IMR-90 (cell line): ENCODE data around the gene RECQL5. TPM values are rescaled to one million over a fixed set of nuclear protein-coding genes. Genes with fewer than 3 reads are reported as not detected.
A peak's percentile ranks its signal among the peaks of the same experiment; 100 is the strongest.

Experiments
- ATAC-seq: fragments of 200-7000 bp; cut with Tn5 transposase; 2 replicates; pipeline ENCODE4 v1.9.1; 2020; ENCODE audit warnings: low read depth, mild to moderate bottlenecking, moderate library complexity
- BruUV-seq: library from RNA; stranded (reverse); fragments of 400-500 nt; replicated peaks from 2 replicates; lab custom pipeline; 2021; lab: Mats Ljungman, UMichigan
- CTCF ChIA-PET: fragments of 300-600 bp; formaldehyde crosslinking; extraction: SDS; loops from one replicate; lab custom pipeline; 2021; ENCODE audit warnings: antibody characterized with exemption; lab: Yijun Ruan, JAX
- POLR2A ChIA-PET: fragments of 300-600 bp; sonication (Branson Sonifier 250); formaldehyde crosslinking; loops from one replicate; lab custom pipeline; 2022; ENCODE audit warnings: antibody characterized with exemption; ENCODE audit not compliant: unreplicated experiment; lab: Charles Lee
- DNase-seq: peaks from one replicate; pipeline ENCODE4 v3.0.0; 2013
- H2AFZ ChIP-seq: replicated peaks from 2 replicates; pipeline ENCODE3; 2013; ENCODE audit warnings: low read length, mild to moderate bottlenecking; ENCODE audit not compliant: poor library complexity
- H2AK5ac ChIP-seq: 2 replicates; pipeline ENCODE4 v1.6.1; 2013; ENCODE audit warnings: low read depth, low read length, inconsistent platforms
- H2AK9ac ChIP-seq: replicated peaks from 2 replicates; pipeline ENCODE3; 2013; ENCODE audit warnings: mild to moderate bottlenecking, low read depth, low read length, moderate library complexity; ENCODE audit not compliant: poor library complexity
- H2BK120ac ChIP-seq: 2 replicates; pipeline ENCODE4 v1.6.1; 2013; ENCODE audit warnings: low read depth, low read length, inconsistent platforms
- H2BK15ac ChIP-seq: 3 replicates; pipeline ENCODE4 v1.6.1; 2013; ENCODE audit warnings: low read depth, low read length, inconsistent platforms
- H2BK20ac ChIP-seq: 2 replicates; pipeline ENCODE4 v1.6.1; 2013; ENCODE audit warnings: low read depth, mild to moderate bottlenecking, inconsistent platforms, low read length, moderate library complexity
- H2BK5ac ChIP-seq: 2 replicates; pipeline ENCODE4 v1.6.1; 2013; ENCODE audit warnings: mild to moderate bottlenecking, low read depth, low read length, inconsistent platforms; ENCODE audit not compliant: poor library complexity, severe bottlenecking
- H3K14ac ChIP-seq: replicated peaks from 2 replicates; pipeline ENCODE4 v1.6.1; 2013; ENCODE audit warnings: low read depth, low read length, inconsistent platforms
- H3K18ac ChIP-seq: 2 replicates; pipeline ENCODE4 v1.6.1; 2013; ENCODE audit warnings: low read depth, low read length, control low read depth
- H3K23ac ChIP-seq: 2 replicates; pipeline ENCODE4 v1.6.1; 2013; ENCODE audit warnings: low read depth, low read length, inconsistent platforms
- H3K27ac ChIP-seq: 2 replicates; pipeline ENCODE4 v1.5.1; 2013; ENCODE audit warnings: mild to moderate bottlenecking, control low read depth, low read length; ENCODE audit not compliant: insufficient read depth
- H3K27me3 ChIP-seq: 2 replicates; pipeline ENCODE4 v1.6.1; 2013; ENCODE audit warnings: low read length; ENCODE audit not compliant: control insufficient read depth, insufficient read depth
- H3K36me3 ChIP-seq: 2 replicates; pipeline ENCODE4 v1.6.1; 2013; ENCODE audit warnings: low read length, mixed read lengths; ENCODE audit not compliant: control insufficient read depth, insufficient read depth
- H3K4ac ChIP-seq: 2 replicates; pipeline ENCODE4 v1.6.1; 2013; ENCODE audit warnings: low read depth, low read length, inconsistent platforms
- H3K4me1 ChIP-seq: 2 replicates; pipeline ENCODE4 v1.6.1; 2013; ENCODE audit warnings: low read length, mixed read lengths; ENCODE audit not compliant: control insufficient read depth, insufficient read depth
- H3K4me2 ChIP-seq: 2 replicates; pipeline ENCODE4 v1.6.1; 2013; ENCODE audit warnings: low read depth, mild to moderate bottlenecking, control low read depth, low read length, moderate library complexity
- H3K4me3 ChIP-seq: 2 replicates; pipeline ENCODE4 v1.5.1; 2013; ENCODE audit warnings: low read depth, mild to moderate bottlenecking, control low read depth, low read length, moderate library complexity; ENCODE audit not compliant: insufficient read depth
- H3K56ac ChIP-seq: 2 replicates; pipeline ENCODE4 v1.6.1; 2013; ENCODE audit warnings: low read length, inconsistent platforms; ENCODE audit not compliant: insufficient read depth; ENCODE audit errors: extremely low read depth
- H3K79me1 ChIP-seq, 2 experiments: 2 replicates each; pipeline ENCODE4 v1.6.1; 2013; ENCODE audit warnings: low read length in 2 of 2, inconsistent platforms in 1 of 2, low read depth in 1 of 2
- H3K9ac ChIP-seq: 2 replicates; pipeline ENCODE4 v1.6.1; 2013; ENCODE audit warnings: low read depth, low read length, control low read depth
- H3K9me1 ChIP-seq: 2 replicates; pipeline ENCODE4 v1.6.1; 2013; ENCODE audit warnings: low read length, inconsistent platforms; ENCODE audit not compliant: insufficient read depth
- H3K9me3 ChIP-seq: 2 replicates; pipeline ENCODE4 v1.6.1; 2013; ENCODE audit warnings: low read length; ENCODE audit not compliant: control insufficient read depth, insufficient read depth
- H4K20me1 ChIP-seq: 2 replicates; pipeline ENCODE4 v1.6.1; 2013; ENCODE audit warnings: low read length, inconsistent platforms; ENCODE audit not compliant: insufficient read depth
- H4K5ac ChIP-seq: 2 replicates; pipeline ENCODE4 v1.6.1; 2013; ENCODE audit warnings: mild to moderate bottlenecking, low read depth, low read length, control low read depth
- H4K8ac ChIP-seq, 2 experiments: 2 replicates each; pipeline ENCODE4 v1.6.1; 2013; ENCODE audit warnings: low read depth in 2 of 2, low read length in 2 of 2, control low read depth in 1 of 2, inconsistent platforms in 1 of 2
- H4K91ac ChIP-seq: 2 replicates; pipeline ENCODE4 v1.6.1; 2013; ENCODE audit warnings: low read depth, low read length, inconsistent platforms; ENCODE audit not compliant: insufficient read depth
- MAZ ChIP-seq: IDR thresholded peaks from 2 replicates; pipeline ENCODE4 v1.6.1; 2012; ENCODE audit warnings: low read depth, mild to moderate bottlenecking, low read length, improper control_type of control experiment, moderate library complexity, borderline replicate concordance
- POLR2A ChIP-seq: IDR thresholded peaks from 2 replicates; pipeline ENCODE4 v1.6.1; 2012; ENCODE audit warnings: mild to moderate bottlenecking, low read depth, low read length
- RAD21 ChIP-seq: IDR thresholded peaks from 2 replicates; pipeline ENCODE4 v1.6.1; 2012; ENCODE audit warnings: low read length, improper control_type of control experiment
- WGBS, 2 experiments: methylation state at CpG; one replicate each; pipeline versions ENCODE4 v1.1.5 to v1.1.7; 2013; ENCODE audit warnings: missing lambda C conversion rate in 2 of 2; ENCODE audit not compliant: insufficient read length in 1 of 2; ENCODE audit errors: extremely low coverage in 2 of 2; 5-methylcytosine and 5-hydroxymethylcytosine counted together
- dilution Hi-C: fragments of 300-500 bp; cut with HindIII; formaldehyde crosslinking; loops from one replicate; pipeline ENCODE4 v1.14.3; 2018; ENCODE audit warnings: low sequenced_read_pairs; ENCODE audit not compliant: unreplicated experiment
- in situ Hi-C: fragments of 300-500 bp; cut with MboI; formaldehyde crosslinking; loops from 3 replicates; pipeline ENCODE4 v1.14.3; 2019; ENCODE audit warnings: low sequenced_read_pairs, inconsistent platforms, mixed read lengths
- intact Hi-C: fragments of 100-400 bp; cut with micrococcal nuclease; formaldehyde crosslinking; loops from 2 replicates; pipeline ENCODE4 v1.10.0; 2022
- polyA plus RNA-seq, 3 experiments: library from polyadenylated mRNA; depleted of rRNA; stranded (reverse); fragments of >200 nt; gene quantifications; 2 replicates each; pipeline ENCODE4 v1.2.3, GENCODE V29; 2012; ENCODE audit warnings: low replicate concordance in 1 of 3
- total RNA-seq: library from RNA; depleted of rRNA; stranded (reverse); fragments of >200 nt; gene quantifications from 2 replicates; pipeline ENCODE4 v1.2.3, GENCODE V29; 2012
- TF ChIP-seq, protein P1 (sequence below): conservative IDR thresholded peaks from 2 replicates; pipeline ENCODE4 v1.5.1; 2012; ENCODE audit warnings: mild to moderate bottlenecking, low read depth, low read length, improper control_type of control experiment

The RECQL5 gene
- total and polyA plus RNA-seq, 2 of the 4 experiments (the other 2 are of a cell fraction), result 7.3 to 23.7 TPM

- POLR2A ChIA-PET, result no interaction called here
- no peak for ATAC-seq
- 83% methylated on average over 1 of the region's 10 CpGs; no CpG with 5 or more reads in 1 of the 2 experiments for WGBS, 2 experiments
- peak overlapping the region; percentile 91; the same call in 1 of the 2 replicates for H2AK5ac ChIP-seq
- no peak overlapping the region for H3K14ac ChIP-seq
- H2BK15ac ChIP-seq, result no peak overlapping the region
- peak overlapping the region; percentile 86 to 97; a peak in 3 of 4 replicates for H4K8ac ChIP-seq
- H2AK9ac ChIP-seq, result peak overlapping the region; percentile 92
- H2BK5ac ChIP-seq, result no peak overlapping the region
- BruUV-seq, result no TSS peak
- no peak for DNase-seq
- no peak overlapping the region for H2BK20ac ChIP-seq
- H3K4me3 ChIP-seq, result peak overlapping the region; percentile 79
- H3K27me3 ChIP-seq, result no peaks in the 10 kb centered on the region
- H3K27ac ChIP-seq, result no peak overlapping the region
- no peak overlapping the region for H2BK120ac ChIP-seq
- 0 out of 2 replicates have a peak, but pooled peaks cover 3% of the 10 kb centered on the region for H3K9me1 ChIP-seq
- intact Hi-C loops (no loop called here), dilution Hi-C loops (no loop called here), in situ Hi-C loops (no loop called here)
- no peak overlapping the region for H3K4ac ChIP-seq
- no peak overlapping the region for H4K91ac ChIP-seq
- H3K18ac ChIP-seq, result no peak overlapping the region
- peak overlapping the region; percentile 88 for H3K4me2 ChIP-seq
- peaks cover 21 to 42% of the 10 kb centered on the region in 2 experiments for H3K79me1 ChIP-seq
- peaks cover 5% of the 10 kb centered on the region for H3K4me1 ChIP-seq
- peaks cover 23% of the 10 kb centered on the region for H3K36me3 ChIP-seq
- H4K20me1 ChIP-seq, result peaks cover 3% of the 10 kb centered on the region; the same call in 1 of the 2 replicates
- TF ChIP-seq RAD21 (no peak), MAZ (no peak), POLR2A (0 out of 2 replicates have a peak, but pooled peaks have one; percentile 21)
- TF ChIP-seq, protein P1, sequence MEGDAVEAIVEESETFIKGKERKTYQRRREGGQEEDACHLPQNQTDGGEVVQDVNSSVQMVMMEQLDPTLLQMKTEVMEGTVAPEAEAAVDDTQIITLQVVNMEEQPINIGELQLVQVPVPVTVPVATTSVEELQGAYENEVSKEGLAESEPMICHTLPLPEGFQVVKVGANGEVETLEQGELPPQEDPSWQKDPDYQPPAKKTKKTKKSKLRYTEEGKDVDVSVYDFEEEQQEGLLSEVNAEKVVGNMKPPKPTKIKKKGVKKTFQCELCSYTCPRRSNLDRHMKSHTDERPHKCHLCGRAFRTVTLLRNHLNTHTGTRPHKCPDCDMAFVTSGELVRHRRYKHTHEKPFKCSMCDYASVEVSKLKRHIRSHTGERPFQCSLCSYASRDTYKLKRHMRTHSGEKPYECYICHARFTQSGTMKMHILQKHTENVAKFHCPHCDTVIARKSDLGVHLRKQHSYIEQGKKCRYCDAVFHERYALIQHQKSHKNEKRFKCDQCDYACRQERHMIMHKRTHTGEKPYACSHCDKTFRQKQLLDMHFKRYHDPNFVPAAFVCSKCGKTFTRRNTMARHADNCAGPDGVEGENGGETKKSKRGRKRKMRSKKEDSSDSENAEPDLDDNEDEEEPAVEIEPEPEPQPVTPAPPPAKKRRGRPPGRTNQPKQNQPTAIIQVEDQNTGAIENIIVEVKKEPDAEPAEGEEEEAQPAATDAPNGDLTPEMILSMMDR, result no peak
- no peaks in the 10 kb centered on the region for H3K9me3 ChIP-seq
- peak overlapping the region; percentile 25 for H3K9ac ChIP-seq
- CTCF ChIA-PET, result interaction anchor here (0.9 to 1.6 kb wide), 3 partner anchors 9 to 88 kb away, joined by 3 to 4 read pairs (median 4); no protein-coding TSS in a partner anchor
- H2AFZ ChIP-seq, result no peak overlapping the region
- peak overlapping the region; percentile 27; the same call in 1 of the 2 replicates for H4K5ac ChIP-seq
- no peak overlapping the region for H3K56ac ChIP-seq
- no peak overlapping the region for H3K23ac ChIP-seq
Measured at GRCh38 chr17:75665981-75666380, 973 bp downstream of the RECQL5 start.
